Stimulated activated CD4-positive, alpha-beta T cell treated with anti-CD3 and anti-CD28 coated beads, Interleukin-15, amount 100 ng/mL, for 1 hour (primary cell): Measurements from ENCODE around the gene CA12.

Experiments
- DNase-seq, 2 donors: peaks; one replicate each; pipeline ENCODE4 v3.0.0-alpha.2; 2020; ENCODE audit warnings: low read depth in 1 of 2, low spot score in 1 of 2

The CA12 gene

GRCh38 chr15:63402498-63403253, 21.0 kb upstream of the CA12 start:
- no peak for DNase-seq

- no peak for DNase-seq
These were observed 20.3 kb upstream of the CA12 start for GRCh38 chr15:63401714-63402497.

GRCh38 chr15:63401078-63401477, 19.4 kb upstream of the CA12 start:
- DNase-seq, result no peak

GRCh38 chr15:63398456-63398855, 16.8 kb upstream of the CA12 start:
- DNase-seq, result no peak

GRCh38 chr15:63396152-63396928, 14.7 kb upstream of the CA12 start:
- no peak for DNase-seq

- no peak for DNase-seq
These were observed 14.1 kb upstream of the CA12 start for GRCh38 chr15:63395730-63396151.

- DNase-seq, result no peak
These were observed 10.8 kb upstream of the CA12 start for GRCh38 chr15:63392361-63393009.

GRCh38 chr15:63391669-63392360, 10.2 kb upstream of the CA12 start:
- no peak for DNase-seq

- DNase-seq, result no peak
These were observed 9.0 kb upstream of the CA12 start for GRCh38 chr15:63390689-63391088.

GRCh38 chr15:63389902-63390670, 8.4 kb upstream of the CA12 start:
- DNase-seq, result no peak

GRCh38 chr15:63388511-63388910, 6.9 kb upstream of the CA12 start:
- DNase-seq, result no peak

- DNase-seq, result no peak
These were observed 6.3 kb upstream of the CA12 start for GRCh38 chr15:63387748-63388493.

GRCh38 chr15:63385911-63386531, 4.4 kb upstream of the CA12 start:
- no peak for DNase-seq

- DNase-seq, result no peak
These were observed 3.3 kb upstream of the CA12 start for GRCh38 chr15:63384906-63385305.

- DNase-seq, result no peak
These were observed 1.5 kb upstream of the CA12 start for GRCh38 chr15:63382966-63383710.

- no peak for DNase-seq
These were observed 801 bp downstream of the CA12 start for GRCh38 chr15:63380808-63381282.

- DNase-seq, result no peak
These were observed 1.4 kb downstream of the CA12 start for GRCh38 chr15:63380151-63380807.
